OCI-LY3 (cell line): Measurements from ENCODE around the gene DYRK1A.

Source experiments
- EZH2phosphoT487 ChIP-seq: fragments of 200-600 bp; shearing (Covaris generic); IDR thresholded peaks from 2 replicates; pipeline ENCODE4 v1.6.1; 2018; ENCODE audit warnings: antibody characterized with exemption, mixed run types, low read depth
- TF ChIP-seq, protein P1 (sequence below): fragments of 200-600, 300-600 bp; sonication (generic); IDR thresholded peaks from 2 replicates; pipeline ENCODE4 v1.5.1; 2014; ENCODE audit warnings: antibody characterized with exemption, low read length, low read depth

DNA sequence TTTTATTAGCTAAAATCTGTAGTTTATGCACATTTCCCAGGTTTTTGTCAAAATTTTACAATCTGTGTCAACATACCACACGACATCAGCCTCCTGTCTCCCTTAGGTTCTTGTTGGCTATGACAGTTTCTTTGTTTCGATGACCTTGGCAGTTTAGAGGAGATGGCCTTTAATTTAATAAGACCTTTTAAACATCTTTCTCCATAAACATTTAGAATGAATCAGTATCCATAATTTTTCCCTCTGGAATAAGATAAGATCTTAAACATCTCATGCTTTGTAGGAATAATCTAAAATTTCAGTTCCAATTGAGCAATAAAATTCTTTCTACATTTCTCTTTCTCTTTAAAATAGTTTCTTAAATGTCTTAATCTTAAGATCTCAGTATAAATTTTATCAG is 28.7 kb upstream of the DYRK1A start:
- TF ChIP-seq, protein P1, sequence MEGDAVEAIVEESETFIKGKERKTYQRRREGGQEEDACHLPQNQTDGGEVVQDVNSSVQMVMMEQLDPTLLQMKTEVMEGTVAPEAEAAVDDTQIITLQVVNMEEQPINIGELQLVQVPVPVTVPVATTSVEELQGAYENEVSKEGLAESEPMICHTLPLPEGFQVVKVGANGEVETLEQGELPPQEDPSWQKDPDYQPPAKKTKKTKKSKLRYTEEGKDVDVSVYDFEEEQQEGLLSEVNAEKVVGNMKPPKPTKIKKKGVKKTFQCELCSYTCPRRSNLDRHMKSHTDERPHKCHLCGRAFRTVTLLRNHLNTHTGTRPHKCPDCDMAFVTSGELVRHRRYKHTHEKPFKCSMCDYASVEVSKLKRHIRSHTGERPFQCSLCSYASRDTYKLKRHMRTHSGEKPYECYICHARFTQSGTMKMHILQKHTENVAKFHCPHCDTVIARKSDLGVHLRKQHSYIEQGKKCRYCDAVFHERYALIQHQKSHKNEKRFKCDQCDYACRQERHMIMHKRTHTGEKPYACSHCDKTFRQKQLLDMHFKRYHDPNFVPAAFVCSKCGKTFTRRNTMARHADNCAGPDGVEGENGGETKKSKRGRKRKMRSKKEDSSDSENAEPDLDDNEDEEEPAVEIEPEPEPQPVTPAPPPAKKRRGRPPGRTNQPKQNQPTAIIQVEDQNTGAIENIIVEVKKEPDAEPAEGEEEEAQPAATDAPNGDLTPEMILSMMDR, result no peak
- no peak for TF ChIP-seq EZH2phosphoT487
